MV-4-11 (cell line): ENCODE data around the gene PPP1CA.

Experiments used
- DNase-seq: peaks from one replicate; lab custom pipeline; 2025; lab: John Stamatoyannopoulos, UW

The PPP1CA gene

GRCh38 chr11:67382276-67383136 is 19.2 kb downstream of the PPP1CA start:
- peak; percentile 72 for DNase-seq

GRCh38 chr11:67381244-67381972 is 20.2 kb downstream of the PPP1CA start:
- peak; percentile 89 for DNase-seq

GRCh38 chr11:67379061-67380058 is 22.3 kb downstream of the PPP1CA start:
- DNase-seq: no peak

- no peak for DNase-seq
These were observed 23.1 kb downstream of the PPP1CA start for GRCh38 chr11:67378544-67378943.

- no peak for DNase-seq
These were observed 24.5 kb downstream of the PPP1CA start for GRCh38 chr11:67376873-67377808.

- DNase-seq: no peak
These were observed 25.4 kb downstream of the PPP1CA start for GRCh38 chr11:67376063-67376820.

- DNase-seq: no peak
These were observed 26.2 kb downstream of the PPP1CA start for GRCh38 chr11:67375320-67376055.

GRCh38 chr11:67374571-67375281 is 26.9 kb downstream of the PPP1CA start:
- DNase-seq: no peak

- peak; percentile 47 for DNase-seq
These were observed 27.7 kb downstream of the PPP1CA start for GRCh38 chr11:67373648-67374570.

- DNase-seq: no peak
These were observed 28.5 kb downstream of the PPP1CA start, which contains the start of gene CLCF1 for GRCh38 chr11:67372993-67373647. CLCF1 (minus strand) TSS chr11:67373598; CDS start chr11:67373539, 59 bp downstream.

- DNase-seq: no peak
These were observed 29.2 kb downstream of the PPP1CA start for GRCh38 chr11:67372321-67372992.

GRCh38 chr11:67371911-67372320 is 29.7 kb downstream of the PPP1CA start:
- DNase-seq: peak; percentile 13

GRCh38 chr11:67371189-67371910 is 30.3 kb downstream of the PPP1CA start:
- DNase-seq: peak; percentile 45

GRCh38 chr11:67370351-67371076 is 31.1 kb downstream of the PPP1CA start:
- DNase-seq: no peak

GRCh38 chr11:67369801-67370284 is 31.8 kb downstream of the PPP1CA start:
- no peak for DNase-seq
